IPS-18c (cell line): ENCODE results near the gene FAM53B.
"Not testable (repeated sequence)": the region's sequence is repeated elsewhere in the genome, so short reads cannot be mapped to it uniquely, and the experiment has no call there.

Experiments
- H3K4me3 ChIP-seq: 2 replicates; pipeline ENCODE4 v1.7.0; 2013; ENCODE audit warnings: low read depth, mild to moderate bottlenecking, low read length, moderate library complexity; ENCODE audit not compliant: insufficient read depth
- H3K9me3 ChIP-seq: one replicate; pipeline ENCODE4 v1.6.1; 2013; ENCODE audit warnings: mild to moderate bottlenecking, low read length, moderate library complexity; ENCODE audit not compliant: control insufficient read depth, insufficient read depth

Gene FAM53B

GRCh38 chr10:124610851-124611250 lies 133.3 kb downstream of the FAM53B start:
- not testable (repeated sequence) for H3K9me3 ChIP-seq, H3K4me3 ChIP-seq

GRCh38 chr10:124610186-124610585 lies 134.0 kb downstream of the FAM53B start:
- H3K4me3 ChIP-seq, result not testable (repeated sequence)

GRCh38 chr10:124609698-124610097 lies 134.5 kb downstream of the FAM53B start:
- Histone ChIP-seq H3K9me3 (no peaks in the 10 kb centered on the region), H3K4me3 (no peak overlapping the region)

More at GRCh38 chr10:124610186-124610585, 134.0 kb downstream of the FAM53B start:
- not testable (repeated sequence) for H3K9me3 ChIP-seq

GRCh38 chr10:124608093-124608721 lies 136.0 kb downstream of the FAM53B start:
- no peaks in the 10 kb centered on the region for H3K9me3 ChIP-seq
- H3K4me3 ChIP-seq, result no peak overlapping the region

- Histone ChIP-seq H3K4me3 (no peak overlapping the region), H3K9me3 (no peaks in the 10 kb centered on the region)
Observed at GRCh38 chr10:124607693-124608092, 136.5 kb downstream of the FAM53B start.

GRCh38 chr10:124606822-124607221 lies 137.4 kb downstream of the FAM53B start:
- no peaks in the 10 kb centered on the region for H3K9me3 ChIP-seq
- H3K4me3 ChIP-seq, result no peak overlapping the region

- no peaks in the 10 kb centered on the region for H3K9me3 ChIP-seq
- no peak overlapping the region for H3K4me3 ChIP-seq
Observed at GRCh38 chr10:124605856-124606812, 138.0 kb downstream of the FAM53B start.

GRCh38 chr10:124605481-124605855 lies 138.7 kb downstream of the FAM53B start:
- Histone ChIP-seq H3K4me3 (no peak overlapping the region), H3K9me3 (no peaks in the 10 kb centered on the region)

- Histone ChIP-seq H3K9me3 (no peaks in the 10 kb centered on the region), H3K4me3 (no peak overlapping the region)
Observed at GRCh38 chr10:124605001-124605370, 139.2 kb downstream of the FAM53B start.

- Histone ChIP-seq H3K4me3 (no peak overlapping the region), H3K9me3 (no peaks in the 10 kb centered on the region)
Observed at GRCh38 chr10:124604214-124605000, 139.8 kb downstream of the FAM53B start.

GRCh38 chr10:124603376-124604213 lies 140.6 kb downstream of the FAM53B start:
- no peak overlapping the region for H3K4me3 ChIP-seq

GRCh38 chr10:124602646-124603365 lies 141.4 kb downstream of the FAM53B start:
- Histone ChIP-seq H3K9me3 (no peaks in the 10 kb centered on the region), H3K4me3 (no peak overlapping the region)

More at GRCh38 chr10:124603376-124604213, 140.6 kb downstream of the FAM53B start:
- no peaks in the 10 kb centered on the region for H3K9me3 ChIP-seq

- no peak overlapping the region for H3K4me3 ChIP-seq
- no peaks in the 10 kb centered on the region for H3K9me3 ChIP-seq
Observed at GRCh38 chr10:124602121-124602561, 142.0 kb downstream of the FAM53B start.

- Histone ChIP-seq H3K4me3 (no peak overlapping the region), H3K9me3 (no peaks in the 10 kb centered on the region)
Observed at GRCh38 chr10:124601431-124602120, 142.6 kb downstream of the FAM53B start.

GRCh38 chr10:124601016-124601415 lies 143.2 kb downstream of the FAM53B start:
- Histone ChIP-seq H3K9me3 (no peaks in the 10 kb centered on the region), H3K4me3 (no peak overlapping the region)
